ENCODE data around the gene CFAP299.
"Not testable (repeated sequence)": the region's sequence is repeated elsewhere in the genome, so short reads cannot be mapped to it uniquely, and the experiment has no call there.

The CFAP299 gene

DNA sequence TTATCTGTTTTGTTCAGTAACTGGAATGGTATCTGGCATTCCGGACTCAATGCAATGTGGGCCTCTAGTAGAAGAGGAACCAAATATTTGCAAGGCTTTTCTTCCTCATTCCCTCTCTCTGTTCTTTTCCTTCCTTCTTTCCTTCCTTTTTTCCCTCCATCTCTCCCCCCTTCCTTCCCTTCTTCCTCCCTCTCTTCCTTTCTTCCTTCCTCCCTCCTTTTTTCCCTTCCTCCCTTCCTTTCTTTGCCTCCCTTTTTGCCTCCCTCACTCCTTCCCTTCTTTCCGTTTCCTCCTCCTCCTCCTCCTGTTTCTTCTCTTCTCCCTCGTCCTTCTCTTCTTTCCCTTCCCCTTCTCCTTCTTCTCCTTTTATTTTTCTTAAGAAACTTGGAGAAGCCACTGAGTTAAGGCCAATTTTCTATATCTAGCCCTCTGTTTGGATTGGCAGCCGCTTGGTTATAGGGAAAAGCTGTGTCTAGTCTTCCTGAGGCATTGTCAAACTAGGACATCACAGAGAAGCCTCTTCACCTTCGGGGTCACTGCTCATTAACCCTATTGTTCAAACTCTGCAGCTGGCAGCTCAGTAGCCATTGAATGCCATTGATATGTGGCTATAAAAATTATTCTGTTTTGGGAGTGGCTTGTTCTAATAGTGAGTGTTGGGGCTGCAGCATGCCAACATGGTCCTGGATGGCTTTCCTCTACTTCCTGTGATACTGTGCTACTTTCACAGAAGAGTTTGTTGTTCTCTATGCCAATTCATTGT lies 95.9 kb downstream of the CFAP299 start:
- no peak for ATAC-seq
- Mint-ChIP-seq H3K27ac (no peak overlapping the region), H3K9me3 (no peaks in the 10 kb centered on the region)

DNA sequence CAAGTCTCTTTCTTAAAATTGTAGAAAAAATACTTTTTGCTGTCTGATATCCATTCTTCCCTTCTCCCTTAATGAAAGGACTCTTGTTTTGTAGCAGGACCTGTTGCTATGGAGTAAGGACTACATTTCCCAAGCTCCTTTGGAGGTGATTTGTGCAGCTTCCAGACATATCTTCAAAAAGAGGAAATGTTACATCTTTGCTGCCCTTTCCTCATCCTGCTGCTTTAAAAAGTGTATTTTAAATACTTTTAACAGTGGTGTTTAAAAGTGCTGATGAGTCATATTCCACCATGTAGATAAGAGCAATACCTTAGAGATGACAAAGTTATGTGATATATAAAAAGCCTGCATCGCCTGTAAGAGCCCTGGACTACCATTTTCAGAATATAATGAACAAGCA lies 98.7 kb downstream of the CFAP299 start:
- no peak overlapping the region for H3K4me3 Mint-ChIP-seq
- no peaks in the 10 kb centered on the region for H3K36me3 Mint-ChIP-seq (ENCODE audit: low read depth)
- no peak for DNase-seq
- H3K4me1 Mint-ChIP-seq = peaks cover 16% of the 10 kb centered on the region
- no peaks in the 10 kb centered on the region for H3K27me3 Mint-ChIP-seq
- ATAC-seq = no peak
- no peaks in the 10 kb centered on the region for H3K9me3 Mint-ChIP-seq
- H3K27ac Mint-ChIP-seq = no peak overlapping the region

More for the DNA sequence above, 95.9 kb downstream of the CFAP299 start:
- no peak overlapping the region for H3K4me3 Mint-ChIP-seq
- DNase-seq = no peak
- no peaks in the 10 kb centered on the region for H3K27me3 Mint-ChIP-seq
- H3K36me3 Mint-ChIP-seq (ENCODE audit: low read depth) = no peaks in the 10 kb centered on the region
- H3K4me1 Mint-ChIP-seq = peaks cover 3% of the 10 kb centered on the region

DNA sequence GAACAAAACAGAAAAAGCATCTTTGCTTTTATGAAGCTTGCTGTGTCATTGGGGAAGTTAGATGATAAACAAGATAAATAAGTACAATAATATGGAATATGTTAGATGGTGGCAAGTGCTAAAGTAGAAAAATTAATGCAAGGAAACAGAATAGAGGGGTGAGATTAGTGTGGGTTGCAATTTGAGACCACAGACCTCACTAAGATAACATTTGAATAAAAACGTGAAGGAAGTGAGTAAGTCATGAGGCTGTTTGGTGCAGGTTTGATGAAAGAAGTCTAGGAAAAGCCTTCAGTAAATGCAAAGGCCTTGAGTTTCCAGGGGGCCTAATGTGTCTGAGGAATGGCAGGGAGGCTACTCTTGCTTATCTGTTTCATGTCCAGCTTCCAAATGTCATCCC lies 102.5 kb downstream of the CFAP299 start:
- H3K9me3 Mint-ChIP-seq = peaks cover 19% of the 10 kb centered on the region
- no peaks in the 10 kb centered on the region for H3K27me3 Mint-ChIP-seq
- DNase-seq (no peak), ATAC-seq (no peak)
- H3K4me1 Mint-ChIP-seq = peaks cover 26% of the 10 kb centered on the region
- H3K36me3 Mint-ChIP-seq (ENCODE audit: low read depth) = peaks cover 4% of the 10 kb centered on the region
- no peak overlapping the region for H3K27ac Mint-ChIP-seq
- no peak overlapping the region for H3K4me3 Mint-ChIP-seq

DNA sequence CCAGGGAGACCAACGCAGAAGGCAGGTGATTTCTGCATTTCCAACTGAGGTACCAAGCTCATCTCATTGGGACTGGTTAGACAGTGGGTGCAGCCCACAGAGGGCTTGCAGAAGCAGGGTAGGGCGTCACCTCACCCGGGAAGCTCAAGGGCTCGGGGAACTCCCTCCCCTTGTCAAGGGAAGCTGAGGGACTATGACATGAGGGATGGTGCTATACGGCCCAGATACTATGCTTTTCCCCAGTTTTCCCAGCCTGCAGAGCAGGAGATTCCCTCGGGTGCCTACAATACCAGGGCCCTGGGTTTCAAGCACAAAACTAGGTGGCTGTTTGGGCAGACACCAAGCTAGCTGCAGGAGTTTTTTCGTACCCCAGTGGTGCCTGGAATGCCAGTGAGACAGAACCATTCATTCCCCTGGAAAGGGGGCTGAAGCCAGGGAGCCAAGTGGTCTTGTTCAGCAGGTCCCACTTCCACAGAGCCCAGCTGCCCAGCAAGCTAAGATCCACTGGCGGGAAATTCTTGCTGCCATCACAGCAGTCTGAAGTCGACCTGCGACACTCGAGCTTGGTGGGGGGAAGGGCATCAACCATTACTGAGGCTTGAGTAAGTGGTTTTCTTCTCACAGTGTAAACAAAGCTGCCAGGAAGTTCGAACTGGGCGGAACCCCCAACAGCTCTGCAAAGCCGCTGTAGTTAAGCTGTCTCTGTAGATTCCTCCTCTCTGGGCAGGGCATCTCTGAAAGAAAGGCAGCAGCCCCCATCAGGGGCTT lies 103.9 kb downstream of the CFAP299 start:
- Mint-ChIP-seq H3K4me1 (peaks cover 23% of the 10 kb centered on the region), H3K9me3 (peaks cover 26% of the 10 kb centered on the region)
- H3K27me3 Mint-ChIP-seq; H3K36me3 Mint-ChIP-seq (ENCODE audit: low read depth); H3K27ac Mint-ChIP-seq; ATAC-seq; DNase-seq; H3K4me3 Mint-ChIP-seq: not testable (repeated sequence)

DNA sequence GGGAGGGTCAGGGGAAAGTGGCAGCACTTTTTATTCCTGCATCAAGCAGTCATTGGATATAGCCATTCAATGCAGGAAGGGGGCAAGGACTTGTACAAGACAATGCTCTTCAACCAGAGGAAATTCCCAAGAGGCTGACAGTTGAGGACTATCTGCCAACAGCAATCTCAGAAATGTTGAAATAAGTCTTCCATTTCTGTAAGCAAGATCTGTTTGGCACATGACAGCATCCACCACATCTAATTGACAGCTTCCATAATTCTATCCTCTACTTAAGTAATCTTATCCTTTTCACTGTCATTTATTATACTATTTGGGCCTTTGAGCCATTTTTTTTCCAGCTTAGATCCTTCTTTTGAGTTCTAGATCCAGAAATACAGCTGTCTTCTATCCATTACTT lies 110.7 kb downstream of the CFAP299 start:
- ATAC-seq = no peak
- no peaks in the 10 kb centered on the region for H3K27me3 Mint-ChIP-seq
- H3K4me3 Mint-ChIP-seq = no peak overlapping the region
- H3K36me3 Mint-ChIP-seq (ENCODE audit: low read depth) = no peaks in the 10 kb centered on the region
- no peak for DNase-seq
- no peak overlapping the region for H3K27ac Mint-ChIP-seq
- peaks cover 25% of the 10 kb centered on the region for H3K9me3 Mint-ChIP-seq
- no peaks in the 10 kb centered on the region for H3K4me1 Mint-ChIP-seq

DNA sequence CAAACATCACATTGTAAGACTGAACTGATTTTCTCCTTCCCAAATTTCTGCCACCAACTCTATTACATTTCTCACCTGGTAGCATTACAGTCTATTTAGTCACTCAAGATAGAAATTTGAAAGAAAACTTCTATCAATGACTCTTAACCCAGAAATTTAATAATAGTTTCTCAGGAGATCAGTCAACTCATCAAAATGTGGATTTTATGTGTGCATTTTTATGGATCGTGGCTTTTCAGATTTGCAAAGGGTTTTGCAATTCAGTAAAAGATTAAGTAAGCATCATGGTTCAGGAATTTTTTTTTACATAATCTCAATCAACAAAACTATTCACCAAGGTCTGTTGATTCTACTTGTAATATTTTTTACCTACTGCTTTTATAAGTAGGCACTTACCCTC lies 111.1 kb downstream of the CFAP299 start:
- ATAC-seq (no peak), DNase-seq (no peak)
- Mint-ChIP-seq H3K27ac (no peak overlapping the region), H3K4me1 (no peaks in the 10 kb centered on the region), H3K36me3 (ENCODE audit: low read depth) (no peaks in the 10 kb centered on the region), H3K9me3 (peaks cover 25% of the 10 kb centered on the region), H3K4me3 (no peak overlapping the region), H3K27me3 (no peaks in the 10 kb centered on the region)

DNA sequence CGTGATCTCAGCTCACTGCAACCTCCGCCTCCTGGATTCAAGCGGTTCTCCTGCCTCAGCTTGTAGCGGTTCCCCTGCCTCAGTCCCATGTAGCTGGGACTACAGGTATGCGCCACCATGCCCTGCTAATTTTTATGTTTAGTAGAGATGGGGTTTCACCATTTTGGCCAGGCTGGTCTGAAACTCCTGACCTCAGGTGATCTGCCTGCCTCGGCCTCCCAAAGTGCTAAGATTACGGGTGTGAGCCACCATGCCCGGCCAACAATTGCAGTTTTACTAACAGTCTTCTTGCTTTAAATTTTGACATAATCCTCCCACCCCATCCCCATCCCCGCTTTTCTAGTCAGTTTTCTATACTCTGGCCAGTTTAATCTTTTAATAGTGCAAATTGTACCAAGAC lies 112.0 kb downstream of the CFAP299 start:
- no peak overlapping the region for H3K27ac Mint-ChIP-seq
- ATAC-seq (no peak), DNase-seq (no peak)
- no peaks in the 10 kb centered on the region for H3K4me1 Mint-ChIP-seq
- peaks cover 20% of the 10 kb centered on the region for H3K9me3 Mint-ChIP-seq
- H3K27me3 Mint-ChIP-seq = no peaks in the 10 kb centered on the region
- no peak overlapping the region for H3K4me3 Mint-ChIP-seq
- H3K36me3 Mint-ChIP-seq (ENCODE audit: low read depth) = no peaks in the 10 kb centered on the region

DNA sequence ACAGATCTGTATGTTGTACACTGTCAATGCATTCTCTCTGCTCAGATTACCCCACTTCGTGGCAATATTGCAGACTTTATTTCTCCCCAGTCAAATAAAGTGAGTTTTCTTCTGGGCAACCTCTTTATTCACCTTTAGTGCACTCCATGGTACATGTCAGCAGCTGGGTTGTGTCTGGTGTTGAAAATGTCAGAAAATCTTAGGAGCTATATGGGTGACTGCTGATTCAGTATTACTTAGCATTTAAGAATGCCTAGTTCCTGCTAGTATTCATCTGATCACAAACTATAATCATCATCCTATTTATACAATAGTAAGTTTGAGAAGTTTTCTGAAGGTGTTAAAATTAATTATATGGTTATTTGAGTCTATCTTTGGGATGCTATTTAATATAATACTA lies 112.5 kb downstream of the CFAP299 start:
- peaks cover 19% of the 10 kb centered on the region for H3K9me3 Mint-ChIP-seq
- no peaks in the 10 kb centered on the region for H3K4me1 Mint-ChIP-seq
- no peaks in the 10 kb centered on the region for H3K27me3 Mint-ChIP-seq
- H3K4me3 Mint-ChIP-seq = no peak overlapping the region
- DNase-seq (no peak), ATAC-seq (no peak)
- H3K27ac Mint-ChIP-seq = no peak overlapping the region
- H3K36me3 Mint-ChIP-seq (ENCODE audit: low read depth) = peaks cover 2% of the 10 kb centered on the region

DNA sequence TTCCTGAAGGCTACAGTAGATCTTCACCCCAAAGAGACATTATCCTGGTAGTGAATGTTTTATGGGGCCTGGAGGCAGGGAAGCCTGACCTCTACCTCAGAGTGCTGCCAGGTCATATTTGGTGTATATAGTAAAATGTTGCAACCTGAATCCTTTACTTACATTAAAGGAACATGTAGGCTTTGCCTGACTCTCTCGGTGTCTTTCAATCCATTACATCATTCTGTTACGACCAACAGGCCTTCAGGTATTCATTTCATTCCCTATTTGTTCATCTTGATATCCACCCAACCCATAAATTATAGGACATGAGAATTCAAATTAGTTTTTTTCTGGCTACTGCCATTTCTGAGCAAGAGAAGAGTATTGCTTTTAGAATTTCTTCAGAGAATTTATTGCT lies 116.5 kb downstream of the CFAP299 start:
- Mint-ChIP-seq H3K9me3 (peaks cover 18% of the 10 kb centered on the region), H3K4me1 (no peaks in the 10 kb centered on the region), H3K36me3 (ENCODE audit: low read depth) (peaks cover 2% of the 10 kb centered on the region), H3K27me3 (no peaks in the 10 kb centered on the region), H3K27ac (no peak overlapping the region), H3K4me3 (no peak overlapping the region)
- no peak for ATAC-seq
- no peak for DNase-seq

DNA sequence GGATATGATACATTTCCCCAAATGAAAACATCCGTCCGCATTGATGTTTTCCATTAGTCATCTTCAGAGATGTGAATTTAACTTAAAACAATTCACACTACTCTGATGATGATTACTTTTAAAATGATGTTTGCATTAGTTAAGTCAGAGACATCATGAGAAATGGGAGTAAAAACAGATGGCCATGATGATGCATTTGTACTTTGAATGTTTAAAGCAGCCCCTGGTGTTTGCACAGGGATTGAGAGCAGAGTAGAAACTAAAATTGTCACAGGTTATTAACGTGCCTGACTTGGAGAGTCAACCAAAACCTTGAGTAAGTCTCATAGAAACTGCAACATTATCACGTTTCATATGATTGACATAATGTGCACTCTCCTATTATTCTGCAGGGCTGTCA lies 117.2 kb downstream of the CFAP299 start:
- H3K9me3 Mint-ChIP-seq = peaks cover 18% of the 10 kb centered on the region
- ATAC-seq (no peak), DNase-seq (no peak)
- H3K27ac Mint-ChIP-seq = no peak overlapping the region
- H3K4me3 Mint-ChIP-seq = no peak overlapping the region
- H3K36me3 Mint-ChIP-seq (ENCODE audit: low read depth) = peaks cover 2% of the 10 kb centered on the region
- no peaks in the 10 kb centered on the region for H3K4me1 Mint-ChIP-seq
- H3K27me3 Mint-ChIP-seq = no peaks in the 10 kb centered on the region

DNA sequence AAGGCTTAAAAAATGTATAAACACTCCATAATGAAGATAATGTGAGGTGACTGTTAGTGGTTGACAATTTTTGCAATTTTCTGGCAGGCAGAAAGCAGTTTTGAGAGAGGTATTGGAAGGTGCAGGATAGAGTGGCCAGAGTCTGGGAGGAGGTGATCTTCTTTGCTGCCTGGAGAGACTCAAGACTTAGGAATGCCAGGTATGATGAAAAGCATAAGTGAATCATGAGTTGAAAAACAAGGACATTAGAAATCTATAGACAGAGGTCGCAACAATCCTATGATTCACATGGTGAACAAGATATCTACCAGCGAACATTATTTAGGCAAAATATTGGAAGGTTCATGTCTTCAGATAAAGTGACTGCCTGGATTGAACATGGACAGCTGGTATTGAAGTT lies 118.5 kb downstream of the CFAP299 start:
- Mint-ChIP-seq H3K27ac (no peak overlapping the region), H3K36me3 (ENCODE audit: low read depth) (peaks cover 2% of the 10 kb centered on the region), H3K4me3 (no peak overlapping the region), H3K4me1 (no peaks in the 10 kb centered on the region), H3K9me3 (peaks cover 18% of the 10 kb centered on the region), H3K27me3 (no peaks in the 10 kb centered on the region)
- DNase-seq (no peak), ATAC-seq (no peak)

DNA sequence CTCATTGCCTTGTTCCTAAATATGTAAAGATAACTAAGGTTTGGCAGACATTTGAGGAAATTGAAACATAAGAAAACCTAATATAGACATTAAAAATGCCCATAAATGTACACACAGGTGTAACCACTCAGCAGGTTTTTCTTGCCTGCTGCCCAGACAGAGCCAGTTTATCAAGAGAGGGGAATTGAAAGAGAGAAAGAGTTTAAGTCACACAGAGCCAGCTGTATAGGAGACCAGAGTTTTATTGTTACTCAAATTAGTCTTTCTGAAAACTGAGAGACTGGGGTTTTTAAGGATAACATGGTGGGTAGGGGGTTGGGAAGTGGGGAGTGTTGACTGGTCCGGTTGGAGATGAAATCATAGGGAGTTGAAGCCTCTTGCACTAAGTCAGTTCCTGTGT lies 119.0 kb downstream of the CFAP299 start:
- H3K9me3 Mint-ChIP-seq = peaks cover 18% of the 10 kb centered on the region
- H3K27me3 Mint-ChIP-seq = no peaks in the 10 kb centered on the region

DNA sequence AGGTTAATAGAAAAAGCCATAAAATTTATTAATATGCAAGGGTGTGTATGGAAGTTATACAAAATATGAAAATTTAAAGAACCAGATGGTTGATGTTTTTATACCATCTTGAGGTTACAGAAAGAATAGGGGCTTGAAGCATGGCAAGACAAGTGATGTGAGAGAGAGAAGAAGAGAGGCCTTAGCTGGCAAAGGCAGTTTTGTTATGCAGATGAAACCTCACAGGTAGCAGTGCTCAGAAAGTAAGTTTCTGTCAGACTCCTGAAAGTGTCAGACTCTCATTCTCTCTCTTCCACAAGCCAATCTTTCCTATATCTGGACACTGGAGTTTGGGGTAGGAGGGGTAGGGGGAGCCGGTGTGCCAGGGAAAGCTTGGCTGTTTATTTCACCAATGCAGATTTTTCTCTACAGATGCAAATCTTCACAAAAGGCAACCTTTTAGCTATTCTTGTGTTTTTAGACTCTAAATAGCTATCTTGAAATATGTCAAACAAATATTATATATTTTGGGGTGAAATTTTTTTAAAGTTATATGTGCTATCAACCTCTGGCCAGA lies 124.5 kb downstream of the CFAP299 start:
- Mint-ChIP-seq H3K27me3 (no peaks in the 10 kb centered on the region), H3K4me3 (no peak overlapping the region), H3K4me1 (peaks cover 13% of the 10 kb centered on the region), H3K27ac (no peak overlapping the region), H3K9me3 (peaks cover 15% of the 10 kb centered on the region), H3K36me3 (ENCODE audit: low read depth) (no peaks in the 10 kb centered on the region)
- no peak for DNase-seq
- ATAC-seq = no peak

More for the DNA sequence above, 119.0 kb downstream of the CFAP299 start:
- H3K27ac Mint-ChIP-seq = no peak overlapping the region
- H3K4me1 Mint-ChIP-seq = peaks cover 3% of the 10 kb centered on the region
- H3K36me3 Mint-ChIP-seq (ENCODE audit: low read depth) = peaks cover 2% of the 10 kb centered on the region
- no peak for ATAC-seq
- DNase-seq = no peak
- H3K4me3 Mint-ChIP-seq = no peak overlapping the region

DNA sequence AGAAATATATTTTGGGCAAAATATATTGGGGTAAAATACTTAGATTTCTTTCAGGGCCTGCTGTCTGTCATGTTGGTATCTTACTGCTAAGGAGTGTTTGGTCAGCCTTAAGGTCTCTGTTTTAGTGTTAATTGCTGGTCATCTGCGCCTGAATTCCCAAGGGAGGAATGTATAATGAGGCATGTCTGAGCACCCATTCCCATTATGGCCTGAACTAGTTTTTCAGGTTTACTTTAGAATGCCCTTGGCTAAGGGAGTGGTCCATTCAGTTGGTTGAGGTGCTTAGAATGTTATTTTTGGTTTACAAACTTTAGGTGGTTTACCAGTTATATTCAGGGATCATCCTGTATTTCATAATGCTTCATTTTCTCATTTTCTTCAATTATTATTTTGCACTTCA lies 125.9 kb downstream of the CFAP299 start:
- no peak for ATAC-seq
- Mint-ChIP-seq H3K4me1 (peaks cover 13% of the 10 kb centered on the region), H3K9me3 (peaks cover 12% of the 10 kb centered on the region), H3K4me3 (no peak overlapping the region), H3K27ac (no peak overlapping the region), H3K27me3 (no peaks in the 10 kb centered on the region), H3K36me3 (ENCODE audit: low read depth) (no peaks in the 10 kb centered on the region)
- no peak for DNase-seq

DNA sequence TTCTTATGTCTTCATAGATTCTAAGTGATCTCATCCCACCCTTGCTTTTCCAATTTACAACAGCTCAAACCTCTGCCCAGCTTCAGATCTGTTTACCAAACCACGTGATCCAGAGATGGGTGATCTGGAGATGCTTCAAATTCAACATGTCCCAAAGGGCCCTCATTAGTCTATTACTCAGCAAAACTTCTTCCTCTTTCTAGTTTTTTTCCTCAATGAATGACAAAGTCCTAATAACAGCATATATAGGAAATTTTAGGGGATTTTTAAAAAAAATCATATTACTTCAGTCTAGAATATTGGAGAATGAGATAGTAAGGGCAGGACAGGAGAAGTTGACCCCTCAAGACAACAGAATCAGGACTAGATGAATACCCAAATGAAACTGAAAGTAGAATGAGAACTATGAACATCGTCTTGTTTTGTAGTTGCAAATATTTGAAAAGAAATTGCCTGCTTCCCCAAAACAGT lies 127.1 kb downstream of the CFAP299 start:
- H3K27ac Mint-ChIP-seq = peak overlapping the region; percentile 27
- no peaks in the 10 kb centered on the region for H3K27me3 Mint-ChIP-seq
- no peaks in the 10 kb centered on the region for H3K36me3 Mint-ChIP-seq (ENCODE audit: low read depth)
- peaks cover 13% of the 10 kb centered on the region for H3K4me1 Mint-ChIP-seq
- peak overlapping the region; percentile 44 for H3K4me3 Mint-ChIP-seq
- no peak for DNase-seq
- no peak for ATAC-seq
- peaks cover 18% of the 10 kb centered on the region for H3K9me3 Mint-ChIP-seq

Data from activated naive CD8-positive, alpha-beta T cell treated with anti-CD3 and anti-CD28 coated beads, Interleukin-2, amount 50 U/mL, for 24 hours (primary cell).